SJSA1 (cell line): Measurements from ENCODE around the gene PALMD. TPM values are rescaled to one million over a fixed set of nuclear protein-coding genes. Genes with fewer than 3 reads are reported as not detected.
A peak's percentile ranks its signal among the peaks of the same experiment; 100 is the strongest.

Source experiments
- DNase-seq, 2 experiments: peaks; one replicate each; pipeline ENCODE4 v3.0.0-alpha.2; 2015 to 2020; ENCODE audit warnings: low spot score in 2 of 2, low read depth in 1 of 2
- H3K27ac ChIP-seq: fragments of 250-450 bp; sonication (Bioruptor Pico); 2 replicates; pipeline ENCODE4 v1.5.1; 2020; ENCODE audit warnings: mild to moderate bottlenecking, moderate library complexity
- H3K27me3 ChIP-seq: fragments of 250-450 bp; sonication (Bioruptor Pico); replicated peaks from 2 replicates; pipeline ENCODE4 v1.5.1; 2020; ENCODE audit warnings: mild to moderate bottlenecking, moderate library complexity
- H3K36me3 ChIP-seq: fragments of 250-450 bp; sonication (Bioruptor Pico); 2 replicates; pipeline ENCODE4 v1.5.1; 2020; ENCODE audit warnings: mild to moderate bottlenecking
- H3K4me1 ChIP-seq: fragments of 250-450 bp; sonication (Bioruptor Pico); replicated peaks from 2 replicates; pipeline ENCODE4 v1.6.1; 2021; ENCODE audit warnings: mild to moderate bottlenecking
- H3K4me3 ChIP-seq: fragments of 250-450 bp; sonication (Bioruptor Pico); 2 replicates; pipeline ENCODE4 v1.5.1; 2020; ENCODE audit warnings: mild to moderate bottlenecking
- H3K9me3 ChIP-seq: fragments of 250-450 bp; sonication (Bioruptor Pico); replicated peaks from 2 replicates; pipeline ENCODE4 v1.5.1; 2020; ENCODE audit warnings: mild to moderate bottlenecking
- total RNA-seq: library from RNA; depleted of rRNA; stranded (reverse); fragments of >200 nt; shearing (Covaris generic); gene quantifications from 2 replicates; pipeline ENCODE4 v1.2.3, GENCODE V29; 2014; rRNA removed

The PALMD gene
- total RNA-seq, 1 experiment from 2014 or later = 9.9 TPM

GRCh38 chr1:99737016-99737415 lies 91.1 kb downstream of the PALMD start:
- H3K4me3 ChIP-seq = no peak overlapping the region
- H3K27me3 ChIP-seq = no peaks in the 10 kb centered on the region
- H3K9me3 ChIP-seq = no peaks in the 10 kb centered on the region
- DNase-seq = peak in 1 of 2 experiments; percentile 48
- H3K4me1 ChIP-seq = no peaks in the 10 kb centered on the region
- no peak overlapping the region for H3K27ac ChIP-seq
- H3K36me3 ChIP-seq = no peaks in the 10 kb centered on the region

GRCh38 chr1:99738858-99739465 lies 93.0 kb downstream of the PALMD start:
- H3K36me3 ChIP-seq = no peaks in the 10 kb centered on the region
- no peak overlapping the region for H3K4me3 ChIP-seq
- H3K4me1 ChIP-seq = no peaks in the 10 kb centered on the region
- H3K9me3 ChIP-seq = no peaks in the 10 kb centered on the region
- DNase-seq = no peak
- H3K27ac ChIP-seq = no peak overlapping the region
- H3K27me3 ChIP-seq = no peaks in the 10 kb centered on the region

GRCh38 chr1:99740141-99740540 lies 94.2 kb downstream of the PALMD start:
- DNase-seq = no peak
- no peak overlapping the region for H3K4me3 ChIP-seq

More at GRCh38 chr1:99740141-99740540, 94.2 kb downstream of the PALMD start:
- Histone ChIP-seq H3K27me3 (no peaks in the 10 kb centered on the region), H3K36me3 (no peaks in the 10 kb centered on the region), H3K4me1 (no peaks in the 10 kb centered on the region), H3K27ac (no peak overlapping the region), H3K9me3 (no peaks in the 10 kb centered on the region)

Other genes with a start within 250 kb of the PALMD start
- gene FRRS1, start 120.5 kb downstream of the PALMD start, total RNA-seq = 4.0 and 11.4 TPM in 2 replicates
- 4.4 and 7.9 TPM in 2 replicates for gene AGL, start 204.2 kb downstream of the PALMD start, total RNA-seq